T1000 (cell line): ENCODE results near the gene PLCH1.

ENCODE experiments used
- DNase-seq: peaks from one replicate; lab custom pipeline; 2025; ENCODE audit warnings: mixed read lengths; lab: John Stamatoyannopoulos, UW

PLCH1 gene

GRCh38 chr3:155744626-155745324, at the start of gene PLCH1:
Gene PLCH1, minus strand, starts transcription at chr3:155745071. Its CDS starts 40,847 bp downstream, at chr3:155704224.
- no peak for DNase-seq

GRCh38 chr3:155792532-155792931, 47.7 kb upstream of the PLCH1 start:
- DNase-seq, result no peak

GRCh38 chr3:155791190-155791589, 46.3 kb upstream of the PLCH1 start:
- no peak for DNase-seq

DNA sequence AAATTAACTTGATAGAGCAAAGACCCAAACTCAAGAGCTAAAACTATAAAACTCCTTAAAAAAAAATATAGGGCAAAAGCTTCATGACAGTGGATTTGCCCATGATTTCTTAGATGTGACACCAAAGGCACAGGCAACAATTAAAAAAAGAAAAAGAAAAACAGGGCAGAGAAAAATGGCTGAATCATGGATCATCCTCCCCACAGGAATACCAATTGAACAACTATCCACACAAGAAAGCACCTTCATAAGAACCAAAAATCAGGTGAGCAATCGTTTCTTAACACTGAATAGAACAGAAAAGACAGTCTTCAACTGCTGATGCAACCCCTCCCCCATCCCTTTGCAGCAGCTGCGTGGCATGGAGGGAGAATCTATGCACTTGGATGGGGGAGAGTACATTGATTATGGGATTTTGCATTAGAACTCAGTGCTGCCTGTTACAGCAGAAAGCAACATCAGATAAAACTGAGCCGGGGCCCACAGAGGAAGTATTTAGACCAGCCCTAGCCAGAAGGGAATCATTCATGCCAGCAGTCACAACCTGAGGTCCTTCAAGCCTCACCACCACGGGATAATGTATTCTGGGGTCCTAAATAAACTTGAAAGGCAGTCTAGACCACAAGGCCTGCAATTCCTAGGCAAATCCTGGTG, 45.5 kb upstream of the PLCH1 start:
- no peak for DNase-seq

- no peak for DNase-seq
Measured at GRCh38 chr3:155785662-155786295, 40.9 kb upstream of the PLCH1 start.

GRCh38 chr3:155782390-155782953, 37.6 kb upstream of the PLCH1 start:
- DNase-seq, result no peak

- no peak for DNase-seq
Measured at GRCh38 chr3:155780291-155780690, 35.4 kb upstream of the PLCH1 start.

DNA sequence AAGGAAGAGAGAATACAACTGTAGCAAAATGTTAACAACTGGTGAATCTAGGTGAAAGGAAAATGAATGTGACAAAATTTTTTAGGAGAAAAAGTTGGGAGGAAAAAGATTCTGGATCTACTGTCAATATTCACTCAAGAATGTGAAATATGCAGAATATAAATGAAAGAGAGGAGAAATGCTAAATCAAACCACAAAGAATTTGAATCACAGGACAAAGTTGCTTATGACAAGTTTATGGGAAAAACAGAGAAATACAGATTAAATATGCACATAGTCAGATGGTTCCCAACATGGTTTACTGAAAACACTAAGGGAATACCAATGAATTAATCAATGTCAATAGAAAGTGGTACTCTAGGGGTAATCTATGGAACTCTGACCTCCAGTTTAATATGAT, 33.6 kb upstream of the PLCH1 start:
- DNase-seq, result no peak

DNA sequence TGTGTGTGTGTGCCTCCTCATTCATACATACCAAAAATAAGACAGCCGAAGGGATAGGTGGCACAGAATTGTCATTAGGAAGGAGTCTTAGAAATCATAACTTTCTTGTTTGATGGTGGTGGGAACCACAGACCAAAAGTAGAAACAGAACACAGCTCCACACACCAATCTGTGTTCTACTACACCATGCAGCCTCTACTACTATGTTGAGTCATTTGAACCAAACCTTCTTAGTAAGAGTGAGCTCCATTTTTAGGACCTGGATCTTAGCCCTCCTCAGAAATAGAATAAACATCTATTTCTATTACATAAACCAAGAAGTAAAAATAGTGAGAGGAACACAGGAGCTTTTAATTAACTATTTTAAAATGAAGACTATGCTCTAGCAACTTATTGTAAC, 27.9 kb upstream of the PLCH1 start:
- DNase-seq, result no peak

DNA sequence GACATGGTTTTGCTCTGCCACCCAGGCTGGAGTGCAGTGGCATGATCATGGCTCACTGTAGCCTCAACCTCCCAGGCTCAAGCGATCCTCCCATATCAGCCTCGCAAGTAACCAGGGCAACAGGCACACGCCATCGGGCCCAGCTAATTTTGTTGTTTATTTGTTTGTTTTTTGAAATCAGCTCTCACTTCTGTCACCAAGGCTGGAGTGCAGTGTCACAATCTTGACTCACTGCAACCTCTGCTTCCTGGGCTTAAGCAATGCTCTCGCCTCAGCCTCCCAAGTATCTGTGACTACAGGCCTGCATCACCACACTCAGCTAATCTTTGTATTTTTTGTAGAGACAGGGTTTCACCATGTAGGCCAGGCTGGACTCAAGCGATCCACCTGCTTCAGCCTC, 26.3 kb upstream of the PLCH1 start:
- no peak for DNase-seq

DNA sequence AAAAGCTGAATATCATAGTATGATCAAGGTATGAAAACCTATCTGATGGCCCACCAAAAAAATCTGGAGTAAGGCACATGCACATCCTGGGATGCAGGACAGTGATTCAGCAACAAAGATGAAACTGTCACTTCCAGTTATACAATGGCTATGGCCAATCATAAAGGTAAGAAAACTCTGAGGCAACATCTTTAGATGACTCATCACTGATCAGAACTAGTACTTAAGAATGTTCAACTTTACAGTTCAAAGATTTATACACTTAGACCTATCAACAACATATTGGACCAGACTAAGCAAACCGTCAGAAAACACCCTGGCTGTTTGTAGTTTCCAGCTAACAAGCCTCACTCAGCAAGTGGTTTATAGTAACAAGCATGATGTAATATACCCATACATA, 21.3 kb upstream of the PLCH1 start:
- no peak for DNase-seq

GRCh38 chr3:155763870-155764463, 19.1 kb upstream of the PLCH1 start:
- DNase-seq, result no peak

DNA sequence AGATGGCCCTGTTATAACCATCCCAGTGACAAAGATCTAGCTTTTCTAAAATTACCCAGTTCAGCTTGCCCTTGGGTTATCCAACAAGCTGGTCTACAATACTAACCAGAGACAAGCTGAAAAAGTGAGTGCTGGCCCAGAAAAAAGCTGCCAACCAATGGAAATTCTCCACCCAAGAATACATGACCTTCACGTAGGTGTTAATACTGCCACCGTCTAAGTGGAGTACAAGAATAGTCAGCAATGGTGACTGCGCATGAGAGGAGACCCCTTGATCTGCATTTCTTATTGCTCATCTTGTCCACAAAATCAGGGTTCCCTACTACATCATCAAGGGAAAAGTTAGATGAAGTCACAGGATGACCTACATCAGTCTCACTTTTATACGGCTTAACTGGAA, 15.8 kb upstream of the PLCH1 start:
- no peak for DNase-seq

DNA sequence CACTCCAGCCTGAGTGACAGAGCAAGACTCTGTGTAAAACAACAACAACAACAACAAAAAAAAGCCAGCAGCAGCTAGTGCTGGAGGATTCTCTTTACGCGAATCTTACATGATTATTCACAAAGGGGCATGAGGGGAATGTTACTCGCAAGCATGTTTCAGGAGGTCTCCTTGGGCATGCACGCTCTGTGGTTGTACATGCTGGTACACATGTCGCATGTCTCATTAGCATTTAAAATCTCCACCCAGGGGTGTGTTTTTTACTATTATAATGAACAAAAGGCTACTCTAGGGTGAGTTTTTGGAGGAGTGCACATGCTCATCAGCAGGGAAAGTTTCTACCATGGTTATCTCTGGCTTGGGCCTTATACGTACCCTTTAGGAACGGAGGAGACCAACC, 12.7 kb upstream of the PLCH1 start:
- DNase-seq, result no peak

DNA sequence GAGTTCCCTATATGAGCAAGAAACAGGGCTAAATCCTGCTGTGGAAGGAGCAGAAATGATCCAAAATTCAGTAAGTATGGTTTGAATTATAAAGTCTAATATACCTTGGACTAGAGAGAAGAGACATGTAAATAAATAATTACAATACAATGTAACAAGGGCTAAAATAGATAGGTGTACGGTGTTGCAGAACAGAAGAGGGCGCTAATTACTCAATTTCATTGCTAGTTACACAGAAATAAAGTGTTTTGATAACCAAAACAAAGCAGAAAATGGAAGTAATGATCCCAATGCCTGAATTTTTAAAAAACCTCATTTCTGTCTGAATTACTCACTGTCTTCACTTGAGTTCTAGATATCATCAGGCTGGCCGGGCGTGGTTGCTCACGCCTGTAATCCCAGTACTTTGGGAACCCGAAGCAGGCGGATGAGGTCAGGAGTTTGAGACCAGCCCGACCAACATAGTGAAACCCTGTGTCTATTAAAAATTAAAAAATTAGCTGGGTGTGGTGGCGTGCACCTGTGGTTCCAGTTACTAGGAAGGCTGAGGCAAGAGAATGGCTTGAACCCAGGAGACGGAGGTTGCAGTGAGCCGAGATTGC, 8.3 kb upstream of the PLCH1 start:
- DNase-seq, result no peak

DNA sequence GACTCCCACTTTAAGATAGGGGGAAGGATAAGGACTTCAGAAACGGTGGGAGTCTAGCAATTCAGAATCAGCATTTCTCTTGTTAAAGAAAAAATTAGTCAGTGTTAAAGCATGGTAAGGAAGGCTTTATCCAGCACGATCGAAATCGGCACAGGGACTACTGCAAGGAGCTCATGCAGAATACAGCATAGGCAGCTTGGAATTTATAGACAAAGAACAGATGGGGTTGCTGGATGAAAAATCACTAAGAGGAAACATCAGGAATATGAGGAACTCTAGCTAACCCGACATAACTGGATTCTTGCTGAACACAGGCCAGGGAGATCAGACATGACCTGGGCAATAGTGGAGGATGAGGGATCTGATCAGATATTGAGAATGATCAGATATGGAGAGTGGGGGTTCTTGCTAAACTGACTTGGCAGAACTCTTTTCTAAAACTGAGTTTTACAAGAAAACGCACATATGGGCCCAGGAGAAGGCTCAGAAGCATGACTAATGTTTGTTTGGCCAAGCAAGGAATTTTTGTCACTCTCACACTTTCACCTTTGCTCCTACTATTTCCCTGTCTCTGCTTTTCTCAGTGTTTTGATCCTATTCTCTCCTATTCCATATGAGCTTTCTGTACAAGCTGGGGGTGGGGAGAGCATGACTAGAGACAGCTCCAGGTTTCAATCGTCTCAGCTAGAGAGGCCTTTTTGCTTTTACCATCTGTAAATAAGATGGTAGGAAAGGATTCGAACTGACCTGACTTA, 3.9 kb upstream of the PLCH1 start:
- no peak for DNase-seq

- no peak for DNase-seq
Measured at GRCh38 chr3:155747946-155748290, 3.0 kb upstream of the PLCH1 start.

- no peak for DNase-seq
Measured at GRCh38 chr3:155747286-155747945, 2.5 kb upstream of the PLCH1 start.

DNA sequence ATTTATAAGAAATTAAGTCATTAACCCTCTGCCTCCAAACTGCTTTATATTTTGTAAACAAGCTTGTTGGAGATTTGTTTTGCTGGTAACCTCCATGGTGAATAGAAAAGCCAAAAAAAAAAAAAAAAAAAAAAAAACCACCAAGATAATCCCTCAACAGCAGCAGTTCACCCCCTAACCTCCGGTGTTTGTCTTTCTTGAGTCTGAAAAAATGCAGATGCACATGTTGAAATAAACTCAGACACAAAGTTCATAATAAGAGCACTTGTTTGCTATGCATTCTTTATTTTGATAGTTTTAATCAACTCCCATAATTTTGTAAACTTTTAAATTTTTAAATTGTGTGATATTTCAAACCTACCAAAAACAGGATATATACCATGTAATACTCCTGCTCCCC, 1.8 kb upstream of the PLCH1 start:
- no peak for DNase-seq

- DNase-seq, result no peak
Measured at GRCh38 chr3:155745795-155746550, 1.1 kb upstream of the PLCH1 start.
